Osteoblast (primary cell): Measurements from ENCODE around the gene IRGQ. TPM values are rescaled to one million over a fixed set of nuclear protein-coding genes. Genes with fewer than 3 reads are reported as not detected.

Experiments used
- DNase-seq: peaks from one replicate; pipeline ENCODE4 v3.0.0; 2011; ENCODE audit warnings: low spot score, mixed read lengths; ENCODE audit not compliant: insufficient read length; ENCODE audit errors: missing footprints
- H2AFZ ChIP-seq: 2 replicates; pipeline ENCODE4 v1.6.0; 2011; ENCODE audit warnings: mild to moderate bottlenecking, low read length
- H3K27ac ChIP-seq: 2 replicates; pipeline ENCODE4 v1.5.1; 2011; ENCODE audit warnings: mild to moderate bottlenecking, low read depth, low read length, moderate library complexity
- H3K27me3 ChIP-seq: 2 replicates; pipeline ENCODE4 v1.6.0; 2012; ENCODE audit warnings: mild to moderate bottlenecking, control low read depth, inconsistent platforms, low read length, moderate library complexity; ENCODE audit not compliant: insufficient read depth
- H3K36me3 ChIP-seq: 2 replicates; pipeline ENCODE4 v1.5.1; 2011; ENCODE audit warnings: mild to moderate bottlenecking, low read length, control low read depth, moderate library complexity; ENCODE audit not compliant: insufficient read depth
- H3K4me1 ChIP-seq: 2 replicates; pipeline ENCODE4 v1.5.1; 2011; ENCODE audit warnings: mild to moderate bottlenecking, low read length, control low read depth, moderate library complexity; ENCODE audit not compliant: insufficient read depth
- H3K4me2 ChIP-seq: 2 replicates; pipeline ENCODE4 v1.6.0; 2011; ENCODE audit warnings: mild to moderate bottlenecking, low read length; ENCODE audit not compliant: insufficient read depth
- H3K4me3 ChIP-seq: fragments of 200-600 bp; sonication (generic); 3 replicates; pipeline ENCODE4 v1.5.1; 2012; ENCODE audit warnings: mild to moderate bottlenecking, low read length, inconsistent platforms; ENCODE audit not compliant: insufficient read depth
- H3K79me2 ChIP-seq: 2 replicates; pipeline ENCODE4 v1.6.0; 2012; ENCODE audit warnings: mild to moderate bottlenecking, low read length, control low read depth, inconsistent platforms; ENCODE audit not compliant: insufficient read depth
- H3K9me3 ChIP-seq: 2 replicates; pipeline ENCODE4 v1.5.1; 2011; ENCODE audit warnings: low read depth, low read length, control low read depth
- H4K20me1 ChIP-seq: 2 replicates; pipeline ENCODE4 v1.6.0; 2012; ENCODE audit warnings: mild to moderate bottlenecking, low read length, control low read depth; ENCODE audit not compliant: insufficient read depth
- total RNA-seq: library from RNA; depleted of rRNA; stranded (reverse); fragments of >200 nt; gene quantifications from 2 replicates; pipeline ENCODE4 v1.2.3, GENCODE V29; 2012
- TF ChIP-seq, protein P1 (sequence below): IDR thresholded peaks from 2 replicates; pipeline ENCODE4 v1.5.1; 2011; ENCODE audit warnings: mild to moderate bottlenecking, low read depth, low read length, moderate library complexity; ENCODE audit errors: extremely low read depth

The IRGQ gene
- total RNA-seq, 1 donor, result 23.2 TPM

DNA sequence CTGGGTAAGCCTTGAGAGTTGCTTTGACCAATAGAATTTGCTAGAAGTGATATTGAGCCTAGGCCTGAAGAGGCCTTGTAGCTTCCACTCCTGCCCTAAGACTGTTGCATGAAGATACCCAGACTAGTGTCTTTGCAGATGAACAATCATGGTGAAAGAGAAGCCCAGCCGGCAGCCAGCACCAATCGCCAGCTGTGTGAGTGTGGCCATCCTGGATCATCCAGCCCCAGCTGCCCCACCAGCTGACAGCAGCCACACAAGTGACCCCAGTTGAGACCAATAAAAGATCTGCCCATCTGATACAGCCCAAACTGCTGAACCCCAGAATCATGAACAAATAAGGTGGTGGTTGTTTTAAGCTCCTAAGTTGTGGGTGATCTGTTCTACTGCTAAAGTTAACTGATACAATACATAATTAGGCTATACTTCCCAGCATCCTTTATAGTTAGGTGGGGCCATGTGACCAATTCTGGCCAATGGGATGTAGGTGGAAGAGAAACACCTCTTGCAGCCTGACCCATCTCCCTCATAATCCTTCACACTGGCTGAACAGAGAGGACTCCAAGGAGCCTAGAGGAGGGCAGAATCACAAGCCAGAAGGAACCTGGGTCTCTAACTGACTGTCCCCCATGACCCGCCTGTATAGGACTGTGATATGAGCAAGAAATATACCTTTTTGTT, 32.9 kb upstream of the IRGQ start:
- DNase-seq, result peak; percentile 43
- Histone ChIP-seq H3K9me3 (no peaks in the 10 kb centered on the region), H3K4me2 (no peak overlapping the region), H3K79me2 (no peaks in the 10 kb centered on the region), H3K27ac (no peak overlapping the region), H3K27me3 (no peaks in the 10 kb centered on the region), H2AFZ (no peak overlapping the region), H3K4me3 (no peak overlapping the region), H4K20me1 (no peaks in the 10 kb centered on the region), H3K4me1 (no peaks in the 10 kb centered on the region), H3K36me3 (no peaks in the 10 kb centered on the region)
- TF ChIP-seq, protein P1, sequence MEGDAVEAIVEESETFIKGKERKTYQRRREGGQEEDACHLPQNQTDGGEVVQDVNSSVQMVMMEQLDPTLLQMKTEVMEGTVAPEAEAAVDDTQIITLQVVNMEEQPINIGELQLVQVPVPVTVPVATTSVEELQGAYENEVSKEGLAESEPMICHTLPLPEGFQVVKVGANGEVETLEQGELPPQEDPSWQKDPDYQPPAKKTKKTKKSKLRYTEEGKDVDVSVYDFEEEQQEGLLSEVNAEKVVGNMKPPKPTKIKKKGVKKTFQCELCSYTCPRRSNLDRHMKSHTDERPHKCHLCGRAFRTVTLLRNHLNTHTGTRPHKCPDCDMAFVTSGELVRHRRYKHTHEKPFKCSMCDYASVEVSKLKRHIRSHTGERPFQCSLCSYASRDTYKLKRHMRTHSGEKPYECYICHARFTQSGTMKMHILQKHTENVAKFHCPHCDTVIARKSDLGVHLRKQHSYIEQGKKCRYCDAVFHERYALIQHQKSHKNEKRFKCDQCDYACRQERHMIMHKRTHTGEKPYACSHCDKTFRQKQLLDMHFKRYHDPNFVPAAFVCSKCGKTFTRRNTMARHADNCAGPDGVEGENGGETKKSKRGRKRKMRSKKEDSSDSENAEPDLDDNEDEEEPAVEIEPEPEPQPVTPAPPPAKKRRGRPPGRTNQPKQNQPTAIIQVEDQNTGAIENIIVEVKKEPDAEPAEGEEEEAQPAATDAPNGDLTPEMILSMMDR, result no peak

DNA sequence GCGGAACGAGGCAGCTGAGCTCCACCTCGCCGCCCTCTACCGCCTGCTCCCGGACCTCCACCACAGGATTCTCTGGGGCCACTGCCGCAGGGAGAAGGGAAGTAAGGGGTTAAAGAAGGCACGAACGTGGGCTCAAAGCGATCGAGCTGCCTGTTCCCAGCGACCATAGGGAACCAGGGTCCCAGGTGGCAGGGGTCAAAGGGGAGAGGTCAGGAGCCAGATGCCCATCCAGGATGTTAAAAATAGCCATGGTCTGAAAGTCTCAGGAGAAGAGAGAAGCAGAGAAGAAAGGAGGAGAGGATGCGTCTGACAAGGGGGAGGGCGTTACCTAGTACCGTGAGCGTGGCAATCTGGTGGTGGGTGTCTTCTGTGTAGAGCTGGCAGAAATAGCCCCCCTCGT, 30.9 kb upstream of the IRGQ start:
- no peak overlapping the region for H3K4me2 ChIP-seq
- peak; percentile 22 for DNase-seq
- H3K9me3 ChIP-seq, result no peaks in the 10 kb centered on the region
- H3K27ac ChIP-seq, result no peak overlapping the region
- TF ChIP-seq, protein P1, result no peak
- H4K20me1 ChIP-seq, result no peaks in the 10 kb centered on the region
- no peak overlapping the region for H2AFZ ChIP-seq
- no peaks in the 10 kb centered on the region for H3K27me3 ChIP-seq
- H3K4me1 ChIP-seq, result no peaks in the 10 kb centered on the region
- no peaks in the 10 kb centered on the region for H3K36me3 ChIP-seq
- no peak overlapping the region for H3K4me3 ChIP-seq
- H3K79me2 ChIP-seq, result no peaks in the 10 kb centered on the region

DNA sequence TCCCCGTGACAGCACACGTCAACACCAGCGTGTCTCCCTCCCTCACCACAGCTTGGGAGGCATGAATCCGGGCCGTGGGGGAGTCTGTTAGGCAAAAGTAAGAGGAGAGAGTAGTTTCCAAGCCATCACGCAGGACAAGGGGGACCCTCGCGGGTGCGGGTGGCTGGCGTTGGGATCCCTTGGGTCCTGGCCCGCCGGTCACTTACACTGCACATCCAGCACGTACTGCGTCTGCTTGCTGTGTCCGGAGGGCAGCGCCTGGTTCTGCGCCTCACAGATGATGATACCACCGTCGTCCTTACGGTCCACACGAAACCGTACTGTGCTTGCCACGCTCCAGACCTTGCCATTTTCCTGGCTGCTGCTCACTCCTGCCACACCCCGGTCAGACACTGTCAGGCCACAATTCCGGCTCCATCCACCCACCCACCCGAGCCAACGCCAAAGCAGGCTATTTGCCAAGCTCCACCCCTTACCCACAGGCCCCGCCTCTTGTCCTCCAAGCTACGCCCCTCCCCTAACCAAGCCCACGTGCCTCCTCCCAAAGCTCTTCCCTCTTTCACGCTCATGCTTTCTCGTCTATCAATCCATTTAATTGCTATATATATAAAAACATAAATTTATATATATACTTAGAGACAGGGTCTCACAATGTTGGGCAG, 30.1 kb upstream of the IRGQ start:
- Histone ChIP-seq H2AFZ (no peak overlapping the region), H3K79me2 (no peaks in the 10 kb centered on the region), H3K4me2 (no peak overlapping the region), H3K36me3 (no peaks in the 10 kb centered on the region), H3K27me3 (no peaks in the 10 kb centered on the region), H4K20me1 (no peaks in the 10 kb centered on the region), H3K4me3 (no peak overlapping the region), H3K27ac (no peak overlapping the region), H3K9me3 (no peaks in the 10 kb centered on the region), H3K4me1 (no peaks in the 10 kb centered on the region)
- TF ChIP-seq, protein P1, result no peak
- peak; percentile 62 for DNase-seq

DNA sequence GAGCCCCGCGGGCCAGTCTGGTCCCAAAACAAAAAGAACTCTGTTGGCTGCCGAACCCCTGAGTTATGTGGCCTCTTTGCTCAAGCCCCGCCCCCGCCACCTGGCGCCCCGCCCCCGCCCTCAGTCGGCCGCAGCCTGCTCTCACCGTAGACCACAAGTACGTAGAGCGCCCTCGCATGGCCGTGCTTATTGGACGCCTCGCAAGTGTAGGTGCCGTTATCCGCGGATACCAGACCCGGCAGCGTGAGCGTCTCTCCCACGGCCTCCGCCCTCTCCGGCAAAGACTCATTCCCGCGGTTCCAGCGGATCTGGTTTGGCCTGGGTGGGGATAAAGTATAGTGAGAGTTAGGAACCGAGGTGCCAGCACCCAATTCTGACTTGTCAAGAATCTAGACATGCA, 29.0 kb upstream of the IRGQ start:
- H3K79me2 ChIP-seq, result no peaks in the 10 kb centered on the region
- H3K36me3 ChIP-seq, result no peaks in the 10 kb centered on the region

More for the DNA sequence above, 29.0 kb upstream of the IRGQ start:
- TF ChIP-seq, protein P1, result no peak
- no peak overlapping the region for H3K4me2 ChIP-seq
- no peaks in the 10 kb centered on the region for H3K27me3 ChIP-seq
- no peak overlapping the region for H3K27ac ChIP-seq
- no peaks in the 10 kb centered on the region for H3K9me3 ChIP-seq
- H3K4me3 ChIP-seq, result no peak overlapping the region
- no peak overlapping the region for H2AFZ ChIP-seq
- peaks cover 3% of the 10 kb centered on the region for H3K4me1 ChIP-seq
- no peaks in the 10 kb centered on the region for H4K20me1 ChIP-seq
- peak; percentile 84 for DNase-seq
